Neuron (in vitro differentiated cells): Measurements from ENCODE around the gene CT47A1.
"Not testable (repeated sequence)": the region's sequence is repeated elsewhere in the genome, so short reads cannot be mapped to it uniquely, and the experiment has no call there.

ENCODE experiments used
- H2AFZ ChIP-seq: one replicate; pipeline ENCODE4 v1.6.1; 2013; ENCODE audit warnings: low read depth, mild to moderate bottlenecking, inconsistent platforms, low read length, moderate library complexity
- H3K27me3 ChIP-seq: one replicate; pipeline ENCODE4 v1.6.1; 2013; ENCODE audit warnings: low read length; ENCODE audit not compliant: insufficient read depth
- H3K36me3 ChIP-seq: one replicate; pipeline ENCODE4 v1.6.1; 2013; ENCODE audit warnings: low read length; ENCODE audit not compliant: insufficient read depth
- H3K4me1 ChIP-seq: one replicate; pipeline ENCODE4 v1.6.1; 2013; ENCODE audit warnings: low read length; ENCODE audit not compliant: insufficient read depth
- H3K4me3 ChIP-seq: 2 replicates; pipeline ENCODE4 v1.5.1; 2013; ENCODE audit warnings: mild to moderate bottlenecking, low read length, moderate library complexity
- H3K9me3 ChIP-seq: one replicate; pipeline ENCODE4 v1.6.1; 2013; ENCODE audit warnings: low read length

The CT47A1 gene

DNA sequence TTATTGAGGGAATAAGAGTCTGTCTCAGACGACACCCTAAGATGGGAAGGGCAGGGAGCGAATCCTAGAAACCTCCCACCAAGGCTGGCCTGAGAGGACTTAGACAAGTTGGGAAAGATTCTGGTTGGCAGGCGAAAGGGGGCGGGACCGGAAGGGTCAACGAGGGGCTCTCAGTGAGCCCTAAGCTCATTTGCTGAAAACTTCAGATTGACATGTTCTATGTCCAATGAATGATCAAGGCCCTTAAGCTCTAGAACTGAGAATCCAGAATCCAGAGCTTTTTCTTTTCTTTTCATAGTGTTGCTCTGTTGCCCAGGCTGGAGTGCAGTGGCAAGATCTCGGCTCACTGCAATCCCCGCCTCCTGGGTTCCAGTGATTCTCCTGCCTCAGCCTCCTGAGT, at the start of gene CT47A1:
Gene CT47A1, minus strand, starts transcription at position 101 of the 400 bp plus-strand sequence. CDS start 231 bp downstream, outside the sequence.
- not testable (repeated sequence) for H3K27me3 ChIP-seq, H3K36me3 ChIP-seq, H3K4me3 ChIP-seq, H3K9me3 ChIP-seq, H3K4me1 ChIP-seq, H2AFZ ChIP-seq

DNA sequence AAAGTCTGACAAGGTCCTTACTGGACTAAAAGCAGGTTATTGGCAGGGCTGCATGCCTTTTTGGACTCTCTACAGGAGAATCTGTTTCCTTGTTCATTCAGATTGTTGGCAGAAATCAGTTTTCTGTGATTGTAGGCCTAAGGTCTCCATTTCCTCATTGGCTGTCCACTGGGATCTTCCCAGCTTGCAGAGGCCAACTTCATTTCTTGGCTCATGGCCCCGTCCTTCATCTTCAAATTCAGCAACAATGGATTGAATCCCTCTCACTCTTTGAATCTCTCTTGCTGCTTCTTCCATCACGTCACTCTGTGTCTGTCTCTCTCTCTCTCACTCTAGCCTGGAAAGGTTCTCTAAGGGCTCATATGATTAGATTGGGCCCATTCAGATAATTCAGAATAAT, 47.0 kb upstream of the CT47A1 start:
- H3K9me3 ChIP-seq = no peaks in the 10 kb centered on the region
- H3K4me3 ChIP-seq = no peak overlapping the region

DNA sequence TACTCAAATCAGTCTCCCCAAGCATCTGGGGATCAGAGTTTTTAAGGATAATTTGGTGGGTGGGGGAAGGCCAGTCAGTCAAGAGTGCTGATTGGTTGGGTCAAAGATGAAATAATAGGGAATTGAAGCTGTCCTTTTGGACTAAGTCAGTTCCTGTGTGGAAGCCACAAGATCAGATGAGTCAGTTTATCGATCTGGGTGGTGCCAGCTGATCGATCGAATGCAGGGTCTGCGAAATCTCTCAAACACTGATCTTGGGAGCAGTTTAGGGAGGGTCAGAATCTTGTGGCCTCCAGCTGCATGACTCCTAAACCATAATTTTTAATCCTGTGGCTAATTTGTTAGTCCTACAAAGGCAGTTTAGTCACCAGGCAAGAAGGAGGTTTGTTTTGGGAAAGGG, 44.5 kb upstream of the CT47A1 start:
- Histone ChIP-seq H3K9me3 (no peaks in the 10 kb centered on the region), H2AFZ (no peak overlapping the region), H3K4me1 (no peaks in the 10 kb centered on the region), H3K36me3 (no peaks in the 10 kb centered on the region), H3K4me3 (no peak overlapping the region), H3K27me3 (no peaks in the 10 kb centered on the region)

More for the DNA sequence above, 47.0 kb upstream of the CT47A1 start:
- H3K4me1 ChIP-seq = no peaks in the 10 kb centered on the region
- no peaks in the 10 kb centered on the region for H3K27me3 ChIP-seq
- H2AFZ ChIP-seq = no peak overlapping the region
- no peaks in the 10 kb centered on the region for H3K36me3 ChIP-seq

GRCh38 chrX:121028419-121028818, 42.9 kb upstream of the CT47A1 start:
- Histone ChIP-seq H3K4me3 (no peak overlapping the region), H3K9me3 (no peaks in the 10 kb centered on the region), H3K36me3 (no peaks in the 10 kb centered on the region), H3K27me3 (peaks cover 2% of the 10 kb centered on the region), H3K4me1 (no peaks in the 10 kb centered on the region), H2AFZ (no peak overlapping the region)

- H3K9me3 ChIP-seq = no peaks in the 10 kb centered on the region
- H2AFZ ChIP-seq = no peak overlapping the region
- no peaks in the 10 kb centered on the region for H3K36me3 ChIP-seq
- no peaks in the 10 kb centered on the region for H3K4me1 ChIP-seq
- H3K27me3 ChIP-seq = no peaks in the 10 kb centered on the region
- H3K4me3 ChIP-seq = no peak overlapping the region
Observed at GRCh38 chrX:121014826-121015225, 29.3 kb upstream of the CT47A1 start.

DNA sequence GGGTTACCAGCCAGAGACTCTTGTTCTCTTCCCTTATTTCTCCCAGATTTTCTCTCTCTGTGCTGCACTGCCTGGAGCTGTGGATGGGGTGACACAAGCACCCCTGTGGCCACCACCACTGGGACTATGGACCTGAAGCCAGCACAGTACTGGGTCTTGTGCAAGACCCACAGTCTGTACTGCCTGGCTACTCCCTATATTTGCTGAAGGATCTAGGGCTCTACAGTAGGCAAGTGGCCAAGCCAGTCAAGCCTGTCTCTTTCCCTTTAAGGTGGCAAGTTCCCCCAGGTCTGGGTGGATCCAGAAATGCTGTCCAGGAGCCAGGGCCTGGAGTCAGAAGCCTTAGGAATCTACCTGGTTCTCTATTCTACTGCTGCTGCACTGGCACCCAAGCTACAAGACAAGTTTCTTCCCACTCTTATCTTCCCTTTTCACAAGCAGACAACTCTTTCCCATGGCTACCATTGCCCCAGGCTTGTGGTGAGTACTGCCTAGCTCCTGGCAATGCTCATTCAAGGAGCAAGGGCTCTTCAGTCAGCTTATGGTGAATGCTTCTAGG, 28.4 kb upstream of the CT47A1 start:
- H3K36me3 ChIP-seq = no peaks in the 10 kb centered on the region
- no peaks in the 10 kb centered on the region for H3K4me1 ChIP-seq
- H3K27me3 ChIP-seq = no peaks in the 10 kb centered on the region
- H3K9me3 ChIP-seq = no peaks in the 10 kb centered on the region
- H2AFZ ChIP-seq = no peak overlapping the region
- no peak overlapping the region for H3K4me3 ChIP-seq

DNA sequence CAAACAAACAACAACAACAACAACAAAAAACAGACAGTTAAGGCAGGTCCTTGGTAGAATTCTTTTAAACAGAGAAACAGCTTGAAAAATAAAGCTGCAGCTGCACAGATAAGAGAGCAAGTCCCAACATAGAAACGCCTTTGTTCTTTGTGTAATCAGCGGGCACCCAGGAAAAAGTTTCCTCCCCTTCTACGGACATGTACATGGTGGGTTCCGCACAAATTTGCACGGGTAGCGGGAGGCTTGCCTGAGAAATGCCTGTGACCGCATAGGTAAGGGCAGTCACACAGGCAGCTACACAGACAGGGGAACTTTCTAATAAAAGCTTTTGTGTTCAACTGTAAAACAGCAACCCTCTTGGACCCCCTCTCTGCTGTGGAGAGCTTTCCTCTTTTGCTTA, 25.7 kb upstream of the CT47A1 start:
- no peak overlapping the region for H3K4me3 ChIP-seq
- H3K9me3 ChIP-seq = no peaks in the 10 kb centered on the region
- H3K27me3 ChIP-seq = no peaks in the 10 kb centered on the region
- no peaks in the 10 kb centered on the region for H3K36me3 ChIP-seq
- H3K4me1 ChIP-seq = no peaks in the 10 kb centered on the region
- H2AFZ ChIP-seq = no peak overlapping the region

GRCh38 chrX:121010218-121010617, 24.7 kb upstream of the CT47A1 start:
- Histone ChIP-seq H3K4me3 (no peak overlapping the region), H3K27me3 (no peaks in the 10 kb centered on the region), H3K4me1 (no peaks in the 10 kb centered on the region), H2AFZ (no peak overlapping the region), H3K9me3 (no peaks in the 10 kb centered on the region), H3K36me3 (no peaks in the 10 kb centered on the region)

DNA sequence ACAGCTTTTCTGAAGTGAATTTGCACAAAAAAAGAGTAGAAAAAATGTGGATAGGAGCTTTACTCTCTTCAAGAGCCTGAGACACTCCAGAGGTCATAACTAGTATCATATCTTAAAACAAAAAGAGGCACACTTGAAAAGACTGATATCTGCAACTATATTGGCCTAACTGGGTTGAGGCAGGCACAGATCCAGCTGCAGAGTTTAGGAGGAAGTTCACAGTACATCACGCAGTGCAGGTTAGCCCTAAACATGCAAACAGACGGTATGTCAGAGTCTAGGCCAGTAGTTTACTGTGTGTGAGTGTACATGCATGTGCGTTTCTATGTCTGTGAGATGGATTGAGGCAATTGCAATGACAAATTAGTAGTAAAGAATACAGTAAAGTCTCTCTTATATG, 24.2 kb upstream of the CT47A1 start:
- Histone ChIP-seq H2AFZ (no peak overlapping the region), H3K27me3 (no peaks in the 10 kb centered on the region), H3K36me3 (no peaks in the 10 kb centered on the region), H3K4me1 (no peaks in the 10 kb centered on the region), H3K4me3 (no peak overlapping the region), H3K9me3 (no peaks in the 10 kb centered on the region)

- Histone ChIP-seq H3K27me3 (no peaks in the 10 kb centered on the region), H3K4me1 (no peaks in the 10 kb centered on the region), H3K36me3 (no peaks in the 10 kb centered on the region), H3K4me3 (no peak overlapping the region), H2AFZ (no peak overlapping the region), H3K9me3 (no peaks in the 10 kb centered on the region)
Observed at GRCh38 chrX:121008920-121009319, 23.4 kb upstream of the CT47A1 start.

GRCh38 chrX:121000589-121000988, 15.0 kb upstream of the CT47A1 start:
- Histone ChIP-seq H3K9me3 (no peaks in the 10 kb centered on the region), H3K36me3 (no peaks in the 10 kb centered on the region), H2AFZ (no peak overlapping the region), H3K27me3 (no peaks in the 10 kb centered on the region), H3K4me3 (no peak overlapping the region), H3K4me1 (no peaks in the 10 kb centered on the region)

GRCh38 chrX:120999413-120999812, 13.9 kb upstream of the CT47A1 start:
- Histone ChIP-seq H3K4me1 (no peaks in the 10 kb centered on the region), H3K4me3 (no peak overlapping the region), H3K27me3 (no peaks in the 10 kb centered on the region), H3K9me3 (no peaks in the 10 kb centered on the region), H3K36me3 (no peaks in the 10 kb centered on the region), H2AFZ (no peak overlapping the region)

DNA sequence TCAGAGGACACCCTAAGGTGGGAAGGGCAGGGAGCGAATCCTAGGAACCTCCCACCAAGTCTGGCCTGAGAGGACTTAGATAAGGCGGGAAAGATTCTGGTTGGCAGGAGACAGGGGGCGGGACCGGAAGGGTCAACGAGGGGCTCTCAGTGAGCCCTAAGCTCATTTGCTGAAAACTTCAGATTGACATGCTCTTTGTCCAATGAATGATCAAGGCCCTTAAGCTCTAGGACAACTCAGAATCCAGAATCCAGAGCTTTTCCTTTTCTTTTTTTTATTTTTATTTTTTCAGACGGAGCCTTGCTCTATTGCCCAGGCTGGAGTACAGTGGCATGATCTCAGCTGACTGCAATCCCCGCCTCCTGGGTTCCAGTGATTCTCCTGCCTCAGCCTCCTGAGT, 29.1 kb downstream of the CT47A1 start, which contains the start of gene CT47A7:
Gene CT47A7, minus strand, starts transcription at position 101 of the 400 bp plus-strand sequence. CDS start 255 bp downstream, outside the sequence.
- H2AFZ ChIP-seq, H3K9me3 ChIP-seq, H3K4me1 ChIP-seq, H3K27me3 ChIP-seq, H3K4me3 ChIP-seq, H3K36me3 ChIP-seq: not testable (repeated sequence)
